Measurements from ENCODE around the gene JARID2.

JARID2 gene

DNA sequence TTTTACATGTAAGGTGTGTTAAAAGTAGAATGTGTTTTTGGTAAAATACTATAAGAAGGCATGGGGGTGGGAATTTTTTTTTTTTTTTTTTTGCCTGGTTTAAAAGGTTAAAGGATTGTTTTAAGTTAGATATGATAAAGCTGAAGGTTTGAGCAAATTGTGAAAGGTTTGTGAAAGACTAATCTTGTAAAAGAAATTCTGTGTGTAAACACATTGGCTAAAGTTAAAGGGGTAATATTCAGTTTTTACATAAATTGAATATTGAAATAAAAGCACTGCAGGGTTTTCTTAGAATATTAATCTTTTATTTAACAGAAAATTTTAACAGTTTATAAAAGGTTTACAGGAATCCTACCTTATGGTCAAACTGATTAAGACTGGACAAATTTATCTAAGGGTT lies 311.3 kb downstream of the JARID2 start:
- TF ChIP-seq GATA2 (IDR thresholded peaks at IDR 0.05; ENCODE audit: low read depth, low read length): no peak
- no peak for TF ChIP-seq GATA3 (IDR thresholded peaks at IDR 0.05; ENCODE audit: low read depth, low read length)

GRCh38 chr6:15560713-15561112 lies 314.8 kb downstream of the JARID2 start:
- TF ChIP-seq GATA2 (IDR thresholded peaks at IDR 0.05; ENCODE audit: low read depth, low read length): no peak
- TF ChIP-seq GATA3 (IDR thresholded peaks at IDR 0.05; ENCODE audit: low read depth, low read length): no peak

- TF ChIP-seq GATA3 (IDR thresholded peaks at IDR 0.05; ENCODE audit: low read depth, low read length) (no peak), GATA2 (IDR thresholded peaks at IDR 0.05; ENCODE audit: low read depth, low read length) (no peak)
These were observed 315.8 kb downstream of the JARID2 start for GRCh38 chr6:15561447-15562199.

DNA sequence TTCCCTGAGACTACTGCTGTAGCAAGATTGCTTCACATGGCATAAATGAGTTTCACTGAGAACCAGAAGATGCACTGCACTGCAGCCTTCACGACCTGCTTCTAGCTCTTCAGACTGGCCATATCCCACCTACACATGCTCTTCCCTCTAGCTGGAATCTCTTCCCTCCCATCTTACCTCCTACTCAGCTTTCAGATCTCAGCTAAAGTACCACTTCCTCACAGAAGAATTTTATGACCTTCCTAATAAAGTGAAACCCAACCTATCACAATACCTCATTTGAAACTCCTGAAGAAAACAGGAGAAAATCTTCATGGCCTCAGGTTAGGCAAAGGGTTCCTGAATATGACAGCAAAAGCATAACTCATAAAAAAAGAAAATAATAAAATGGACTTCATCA lies 317.1 kb downstream of the JARID2 start:
- TF ChIP-seq GATA2 (IDR thresholded peaks at IDR 0.05; ENCODE audit: low read depth, low read length) (no peak), GATA3 (IDR thresholded peaks at IDR 0.05; ENCODE audit: low read depth, low read length) (no peak)

GRCh38 chr6:15569035-15569995 lies 323.4 kb downstream of the JARID2 start:
- TF ChIP-seq GATA2 (IDR thresholded peaks at IDR 0.05; ENCODE audit: low read depth, low read length) (no peak), GATA3 (IDR thresholded peaks at IDR 0.05; ENCODE audit: low read depth, low read length) (no peak)

- TF ChIP-seq GATA2 (IDR thresholded peaks at IDR 0.05; ENCODE audit: low read depth, low read length) (no peak), GATA3 (IDR thresholded peaks at IDR 0.05; ENCODE audit: low read depth, low read length) (no peak)
These were observed 324.3 kb downstream of the JARID2 start for GRCh38 chr6:15570171-15570570.

Measured in SH-SY5Y (cell line).